ENCODE results near the gene TRMT61A. TPM values are rescaled to one million over a fixed set of nuclear protein-coding genes. Genes with fewer than 3 reads are reported as not detected.

TRMT61A gene
- 8.7 and 13.7 TPM in 2 replicates for total RNA-seq

DNA sequence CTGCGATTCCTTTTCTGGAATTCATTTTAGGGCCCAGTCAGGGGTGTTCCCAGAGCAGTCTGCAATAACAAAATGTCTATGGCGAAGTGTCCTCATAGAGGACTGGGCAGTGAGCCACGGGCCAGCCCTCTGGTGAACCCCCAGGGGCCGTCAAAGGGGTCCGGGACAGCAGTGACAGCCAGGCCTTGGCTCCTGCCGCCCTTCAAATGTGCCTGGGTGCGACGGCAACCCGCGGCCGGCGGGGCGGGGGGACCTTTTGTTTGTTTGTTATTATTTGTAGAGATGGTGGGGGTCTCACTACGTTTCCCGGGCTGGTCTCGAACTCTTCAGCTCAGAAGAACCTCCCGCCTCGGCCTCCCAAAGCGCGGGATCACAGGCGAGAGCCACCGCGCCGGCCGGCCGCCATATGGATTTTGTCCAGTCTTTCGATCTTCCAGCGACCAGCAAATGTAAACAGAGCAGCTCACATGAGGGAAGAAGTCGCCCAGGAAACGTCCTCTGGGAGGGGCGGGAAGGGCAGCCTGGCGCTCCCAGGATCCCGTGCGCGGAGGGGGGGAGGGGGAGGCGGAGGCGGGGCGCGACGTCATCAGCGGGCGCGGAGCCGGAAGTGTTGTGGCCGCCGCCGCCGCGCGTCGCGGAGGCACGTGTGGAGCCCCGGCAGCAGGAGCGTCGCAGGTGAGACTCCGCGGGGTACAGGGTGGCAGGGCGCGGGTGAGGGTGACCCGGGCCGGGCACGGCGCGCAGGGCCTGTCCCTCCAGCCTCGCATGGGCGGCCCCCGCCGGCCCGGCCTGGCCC lies at the start of gene TRMT61A:
TSS of gene TRMT61A (plus strand) at position 610 of the 796 bp plus-strand sequence. CDS start 783 bp downstream, outside the sequence.
- no peak for TF ChIP-seq CTCF (IDR thresholded peaks at IDR 0.05; ENCODE audit: insufficient read depth, low read length, severe bottlenecking)
- FAIRE-seq (no peak), DNase-seq (ENCODE audit: low read depth) (peak; percentile 69)
- Histone ChIP-seq H3K27me3 (ENCODE audit: control insufficient read depth, insufficient read depth, low read length) (peaks cover 2% of the 10 kb centered on the region), H3K36me3 (ENCODE audit: control insufficient read depth, insufficient read depth, low read length) (peaks cover 6% of the 10 kb centered on the region), H3K4me3 (ENCODE audit: low read depth, low read length) (peak within 1 kb of the TSS; percentile 81)

DNA sequence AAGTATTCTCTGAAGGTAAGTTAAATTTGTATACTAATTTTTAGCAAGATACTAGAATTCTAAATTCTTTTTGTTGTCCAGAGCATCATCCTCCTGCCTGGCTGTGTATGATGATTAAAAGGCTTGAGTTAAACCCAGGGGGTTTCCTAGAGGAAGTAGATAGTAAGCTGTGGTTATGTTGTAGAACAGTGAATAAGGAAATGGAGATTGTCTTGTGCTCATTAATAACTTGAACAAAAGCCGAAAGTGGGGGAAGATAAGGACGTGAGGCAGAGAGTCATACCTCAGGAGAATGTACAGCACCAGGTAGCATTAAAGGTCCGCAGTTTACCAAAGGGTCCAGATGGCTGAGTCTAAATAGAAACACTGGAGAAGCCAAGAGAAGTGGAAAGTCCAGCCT lies 48.4 kb upstream of the TRMT61A start:
- Histone ChIP-seq H3K27me3 (ENCODE audit: control insufficient read depth, insufficient read depth, low read length) (no peaks in the 10 kb centered on the region), H3K4me3 (ENCODE audit: low read depth, low read length) (no peak overlapping the region), H3K36me3 (ENCODE audit: control insufficient read depth, insufficient read depth, low read length) (peaks cover 12% of the 10 kb centered on the region)
- FAIRE-seq (no peak), DNase-seq (ENCODE audit: low read depth) (no peak)
- no peak for TF ChIP-seq CTCF (IDR thresholded peaks at IDR 0.05; ENCODE audit: insufficient read depth, low read length, severe bottlenecking)

- peaks cover 11% of the 10 kb centered on the region for H3K36me3 ChIP-seq (ENCODE audit: control insufficient read depth, insufficient read depth, low read length)
- no peak for FAIRE-seq
- DNase-seq (ENCODE audit: low read depth): peak; percentile 97
Observed at GRCh38 chr14:103483600-103483999, 45.4 kb upstream of the TRMT61A start.

DNA sequence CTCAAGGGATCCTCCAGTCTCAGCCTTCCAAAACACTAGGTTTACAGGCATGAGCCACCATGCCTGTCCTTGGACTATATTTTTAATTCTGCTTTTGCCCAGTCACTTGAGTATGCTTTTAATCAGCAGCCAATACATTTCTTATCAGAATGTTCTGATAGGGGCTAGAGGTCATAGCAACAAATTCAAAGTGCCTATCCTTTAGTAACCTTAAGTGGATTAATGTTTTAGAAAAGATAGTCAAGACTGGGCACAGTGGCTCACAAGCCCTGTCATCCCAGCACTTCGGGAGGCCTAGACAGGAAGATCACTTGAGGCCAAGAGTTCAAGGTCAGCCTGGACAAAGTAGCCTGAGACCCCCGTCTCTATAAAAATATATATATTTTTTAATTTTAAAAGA lies 43.5 kb upstream of the TRMT61A start:
- H3K4me3 ChIP-seq (ENCODE audit: low read depth, low read length): no peak overlapping the region
- H3K27me3 ChIP-seq (ENCODE audit: control insufficient read depth, insufficient read depth, low read length): no peaks in the 10 kb centered on the region
- H3K36me3 ChIP-seq (ENCODE audit: control insufficient read depth, insufficient read depth, low read length): peaks cover 12% of the 10 kb centered on the region
- TF ChIP-seq CTCF (IDR thresholded peaks at IDR 0.05; ENCODE audit: insufficient read depth, low read length, severe bottlenecking): no peak
- FAIRE-seq: no peak
- no peak for DNase-seq (ENCODE audit: low read depth)

More at GRCh38 chr14:103483600-103483999, 45.4 kb upstream of the TRMT61A start:
- Histone ChIP-seq H3K27me3 (ENCODE audit: control insufficient read depth, insufficient read depth, low read length) (no peaks in the 10 kb centered on the region), H3K4me3 (ENCODE audit: low read depth, low read length) (no peak overlapping the region)
- TF ChIP-seq CTCF (IDR thresholded peaks at IDR 0.05; ENCODE audit: insufficient read depth, low read length, severe bottlenecking): no peak

GRCh38 chr14:103488071-103488470 lies 40.9 kb upstream of the TRMT61A start:
- Histone ChIP-seq H3K4me3 (ENCODE audit: low read depth, low read length) (no peak overlapping the region), H3K27me3 (ENCODE audit: control insufficient read depth, insufficient read depth, low read length) (no peaks in the 10 kb centered on the region), H3K36me3 (ENCODE audit: control insufficient read depth, insufficient read depth, low read length) (peaks cover 22% of the 10 kb centered on the region)
- FAIRE-seq (no peak), DNase-seq (ENCODE audit: low read depth) (no peak)
- no peak for TF ChIP-seq CTCF (IDR thresholded peaks at IDR 0.05; ENCODE audit: insufficient read depth, low read length, severe bottlenecking)
